ENCODE results near the gene KLK7. TPM values are rescaled to one million over a fixed set of nuclear protein-coding genes. Genes with fewer than 3 reads are reported as not detected.

KLK7 gene
- total and polyA plus RNA-seq, 2 of the 4 experiments (the other 2 are of a cell fraction): not detected

DNA sequence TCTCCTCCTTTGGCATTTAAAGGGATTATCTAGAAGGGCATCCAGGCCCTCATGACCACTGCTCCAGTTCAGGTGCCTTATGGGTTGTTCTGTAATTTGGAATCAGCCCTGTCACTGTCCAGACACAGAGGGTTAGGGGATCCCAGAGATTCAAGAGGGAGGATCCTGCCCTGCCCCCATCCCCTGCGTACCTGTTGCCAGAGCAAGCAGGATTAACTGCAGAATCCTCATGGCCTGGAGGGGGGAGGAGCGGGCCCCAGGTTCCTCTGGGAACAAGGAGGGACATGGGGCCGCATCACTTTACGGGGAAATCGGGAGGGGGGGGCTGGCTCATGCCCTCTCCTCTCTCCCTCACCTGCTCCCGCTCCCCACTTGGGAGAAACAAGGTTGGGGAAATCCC is 41.7 kb upstream of the KLK7 start:
- DNase-seq: no peak
- intact Hi-C loops (cut with micrococcal nuclease): no loop called here

More for the DNA sequence above, 41.7 kb upstream of the KLK7 start:
- no peak overlapping the region for H2AK9ac ChIP-seq (replicated peaks; ENCODE audit: low read depth, low read length, poor library complexity)
- H3K79me1 ChIP-seq (ENCODE audit: low read depth in 1 of 2, low read length in 2 of 2): no peaks in the 10 kb centered on the region
- CTCF ChIA-PET: no interaction called here
- H2BK15ac ChIP-seq (ENCODE audit: low read depth, low read length): no peak overlapping the region
- H2BK20ac ChIP-seq (ENCODE audit: low read depth, low read length): no peak overlapping the region
- no peak overlapping the region for H4K91ac ChIP-seq (ENCODE audit: insufficient read depth, low read depth, low read length)
- H2AK5ac ChIP-seq (ENCODE audit: low read depth, low read length): no peak overlapping the region
- no peak overlapping the region for H3K14ac ChIP-seq (replicated peaks; ENCODE audit: low read depth, low read length)
- POLR2A ChIA-PET (ENCODE audit: unreplicated experiment): no interaction called here
- no peak overlapping the region for H2AFZ ChIP-seq (replicated peaks; ENCODE audit: low read length, poor library complexity)
- no peaks in the 10 kb centered on the region for H3K36me3 ChIP-seq (ENCODE audit: control insufficient read depth, insufficient read depth, low read length)
- ATAC-seq (ENCODE audit: low read depth): no peak
- H2BK120ac ChIP-seq (ENCODE audit: low read depth, low read length): no peak overlapping the region
- no peak overlapping the region for H3K4me2 ChIP-seq (ENCODE audit: low read depth, low read length)
- no TSS peak for BruUV-seq (replicated peaks)
- no peaks in the 10 kb centered on the region for H3K9me1 ChIP-seq (ENCODE audit: insufficient read depth, low read length)
- no peak overlapping the region for H3K4ac ChIP-seq (ENCODE audit: low read depth, low read length)
- no peaks in the 10 kb centered on the region for H4K20me1 ChIP-seq (ENCODE audit: insufficient read depth, low read length)
- no peak overlapping the region for H4K5ac ChIP-seq (ENCODE audit: low read depth, low read length)
- no peaks in the 10 kb centered on the region for H3K9me3 ChIP-seq (ENCODE audit: control insufficient read depth, insufficient read depth, low read length)
- no peak overlapping the region for H4K8ac ChIP-seq (ENCODE audit: low read depth in 2 of 2, low read length in 2 of 2)
- in situ Hi-C loops (cut with MboI; ENCODE audit: low sequenced_read_pairs) (no loop called here), dilution Hi-C loops (cut with HindIII; ENCODE audit: low sequenced_read_pairs, unreplicated experiment) (no loop called here)
- H2BK5ac ChIP-seq (ENCODE audit: low read depth, low read length, poor library complexity, severe bottlenecking): no peak overlapping the region
- H3K23ac ChIP-seq (ENCODE audit: low read depth, low read length): no peak overlapping the region
- no peaks in the 10 kb centered on the region; the same call in 1 of the 2 replicates for H3K27me3 ChIP-seq (ENCODE audit: control insufficient read depth, insufficient read depth, low read length)
- H3K9ac ChIP-seq (ENCODE audit: low read depth, low read length): no peak overlapping the region
- no peak overlapping the region for H3K4me3 ChIP-seq (ENCODE audit: insufficient read depth, low read depth, low read length)
- H3K18ac ChIP-seq (ENCODE audit: low read depth, low read length): no peak overlapping the region
- TF ChIP-seq NFE2L2 (IDR thresholded peaks at IDR 0.05; ENCODE audit: low read depth, low read length) (no peak), FOS (IDR thresholded peaks at IDR 0.05; ENCODE audit: low read depth, low read length) (no peak), MAFK (IDR thresholded peaks at IDR 0.05; ENCODE audit: low read depth, low read length) (no peak), MAZ (IDR thresholded peaks at IDR 0.05; ENCODE audit: borderline replicate concordance, low read depth, low read length) (no peak), RCOR1 (IDR thresholded peaks at IDR 0.05; ENCODE audit: insufficient replicate concordance, low read length) (no peak)
- TF ChIP-seq, protein P1, sequence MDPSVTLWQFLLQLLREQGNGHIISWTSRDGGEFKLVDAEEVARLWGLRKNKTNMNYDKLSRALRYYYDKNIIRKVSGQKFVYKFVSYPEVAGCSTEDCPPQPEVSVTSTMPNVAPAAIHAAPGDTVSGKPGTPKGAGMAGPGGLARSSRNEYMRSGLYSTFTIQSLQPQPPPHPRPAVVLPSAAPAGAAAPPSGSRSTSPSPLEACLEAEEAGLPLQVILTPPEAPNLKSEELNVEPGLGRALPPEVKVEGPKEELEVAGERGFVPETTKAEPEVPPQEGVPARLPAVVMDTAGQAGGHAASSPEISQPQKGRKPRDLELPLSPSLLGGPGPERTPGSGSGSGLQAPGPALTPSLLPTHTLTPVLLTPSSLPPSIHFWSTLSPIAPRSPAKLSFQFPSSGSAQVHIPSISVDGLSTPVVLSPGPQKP (IDR thresholded peaks at IDR 0.05; ENCODE audit: borderline replicate concordance, low read depth, low read length): no peak
- WGBS, 2 experiments (ENCODE audit: extremely low coverage in 2 of 2, insufficient read length in 1 of 2): 33% methylated on average over 1 of the region's 6 CpGs; no CpG with 5 or more reads in 1 of the 2 experiments
- H3K4me1 ChIP-seq (ENCODE audit: control insufficient read depth, insufficient read depth, low read length): no peaks in the 10 kb centered on the region
- H3K56ac ChIP-seq (ENCODE audit: extremely low read depth, insufficient read depth, low read length): no peak overlapping the region
- H3K27ac ChIP-seq (ENCODE audit: insufficient read depth, low read length): no peak overlapping the region
